CD4-positive, alpha-beta T cell treated with Interleukin-15 for 4 hours (primary cell): ENCODE measurements around the gene RTN4IP1.

Source experiments
- DNase-seq: peaks from one replicate; pipeline ENCODE4 v3.0.0-alpha.2; 2020; ENCODE audit warnings: low spot score

Gene RTN4IP1, protein sequence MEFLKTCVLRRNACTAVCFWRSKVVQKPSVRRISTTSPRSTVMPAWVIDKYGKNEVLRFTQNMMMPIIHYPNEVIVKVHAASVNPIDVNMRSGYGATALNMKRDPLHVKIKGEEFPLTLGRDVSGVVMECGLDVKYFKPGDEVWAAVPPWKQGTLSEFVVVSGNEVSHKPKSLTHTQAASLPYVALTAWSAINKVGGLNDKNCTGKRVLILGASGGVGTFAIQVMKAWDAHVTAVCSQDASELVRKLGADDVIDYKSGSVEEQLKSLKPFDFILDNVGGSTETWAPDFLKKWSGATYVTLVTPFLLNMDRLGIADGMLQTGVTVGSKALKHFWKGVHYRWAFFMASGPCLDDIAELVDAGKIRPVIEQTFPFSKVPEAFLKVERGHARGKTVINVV

DNA sequence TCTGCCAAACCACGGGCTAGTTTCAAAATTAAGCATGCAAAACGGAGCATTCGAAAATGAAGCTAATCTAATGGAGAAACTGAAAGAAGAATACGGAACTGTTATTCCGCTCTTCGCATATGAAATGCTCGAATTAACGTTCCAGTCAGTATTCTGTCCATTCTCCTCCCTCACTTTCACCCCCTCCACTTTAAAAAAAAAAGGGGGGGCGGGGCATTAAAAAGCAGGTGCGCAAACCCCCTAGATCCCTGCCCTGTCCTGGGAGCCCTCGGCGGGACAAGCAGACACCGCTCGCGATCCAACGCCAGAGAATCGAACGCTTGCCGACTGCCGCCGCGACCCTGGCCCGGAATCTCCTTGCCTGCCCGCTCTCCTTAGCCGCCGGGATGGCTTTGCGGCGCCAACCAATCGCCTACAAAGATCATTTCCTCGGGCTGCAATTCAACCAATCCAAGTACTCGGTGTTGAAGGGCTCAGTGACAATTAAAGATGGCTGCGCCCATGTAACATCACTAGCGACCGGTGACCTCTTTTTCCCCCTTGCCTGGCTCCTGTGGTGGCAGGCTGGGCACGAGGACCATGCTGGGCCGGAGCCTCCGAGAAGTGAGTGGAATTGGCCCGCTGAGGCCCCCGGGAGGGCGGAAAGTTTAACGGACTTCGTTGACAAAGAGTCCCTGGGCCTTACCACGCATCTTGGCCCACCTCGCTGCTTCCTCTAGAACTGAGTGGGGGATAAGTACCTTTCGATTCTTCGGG is at the start of gene RTN4IP1, which contains the start of gene QRSL1:
Gene RTN4IP1 (minus strand): TSS at position 396 of the 756 bp plus-strand sequence. CDS start 477 bp downstream, outside the sequence.
Gene QRSL1 (plus strand): TSS at position 476 of the 756 bp plus-strand sequence. CDS start 104 bp downstream, at position 580.
- peak; percentile 94 for DNase-seq

DNA sequence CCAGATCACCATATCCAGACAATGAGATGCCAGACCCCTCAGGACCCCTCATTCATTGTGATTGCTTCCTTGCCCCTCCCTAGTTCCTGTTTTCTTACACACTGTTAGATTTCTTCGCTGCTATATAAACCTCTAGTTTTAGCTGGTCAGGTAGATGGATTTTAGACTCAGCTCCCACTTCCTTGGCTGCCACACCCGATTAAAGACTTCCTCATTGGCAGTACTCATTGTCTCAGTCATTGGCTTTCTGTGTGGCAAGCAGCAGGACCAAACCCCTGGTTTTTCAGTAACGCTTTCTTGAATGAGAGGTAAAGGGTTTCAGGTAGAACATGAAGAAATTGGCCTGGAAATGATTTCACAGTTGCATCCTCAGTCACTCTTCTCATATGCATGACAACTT is 48.0 kb upstream of the RTN4IP1 start:
- DNase-seq: no peak

DNA sequence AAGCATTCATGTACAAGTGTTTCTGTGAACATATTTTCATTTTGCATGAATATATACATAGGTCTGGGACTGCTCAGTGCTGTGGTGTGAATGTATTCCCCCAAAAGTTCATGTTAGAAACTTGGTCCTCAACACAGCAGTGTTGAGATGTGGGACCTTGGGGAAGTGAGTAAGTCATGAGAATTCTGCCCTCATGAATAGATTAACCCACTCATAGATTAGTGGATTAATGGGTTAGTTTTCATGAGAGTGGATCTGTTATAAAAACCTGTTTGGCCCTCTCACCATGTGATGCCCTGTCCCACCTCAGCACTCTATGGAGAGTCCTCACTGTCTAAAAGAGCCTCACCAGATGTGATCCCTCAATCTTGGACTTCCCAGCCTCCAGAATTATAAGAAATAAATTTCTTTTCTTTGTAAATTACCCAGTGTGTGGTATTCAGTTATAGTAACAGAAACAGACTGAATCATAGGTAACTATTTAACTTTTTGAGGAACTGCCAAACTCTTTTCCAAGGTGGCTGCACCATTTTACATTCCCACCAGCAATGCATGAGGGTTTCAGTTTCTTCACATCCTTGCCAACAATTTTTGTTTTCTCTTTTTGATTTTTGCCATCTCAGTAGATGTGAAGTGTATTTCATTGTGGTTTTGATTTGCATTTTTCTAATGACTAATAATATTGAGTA is 45.4 kb upstream of the RTN4IP1 start:
- DNase-seq: no peak

DNA sequence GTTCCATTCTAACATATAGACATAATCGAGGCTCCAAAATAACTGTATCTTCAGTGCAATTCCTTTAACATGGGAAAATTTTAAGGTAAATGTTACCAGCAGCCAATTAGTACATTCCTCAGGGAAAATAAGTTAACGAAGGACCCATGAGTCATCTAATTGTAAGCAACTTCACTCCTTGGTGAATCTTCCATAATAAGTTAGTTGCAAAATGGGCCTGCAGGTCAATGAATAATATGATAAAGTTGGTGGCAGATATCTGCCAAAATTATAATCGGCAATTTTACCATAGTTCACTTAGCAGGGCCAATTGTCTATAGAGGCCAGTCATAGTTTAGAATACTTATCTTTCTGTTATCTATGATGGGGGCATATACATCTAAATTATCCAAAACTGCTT is 42.4 kb upstream of the RTN4IP1 start:
- DNase-seq: no peak

- no peak for DNase-seq
Measured at GRCh38 chr6:106670236-106670635, 40.9 kb upstream of the RTN4IP1 start.

- DNase-seq: no peak
Measured at GRCh38 chr6:106667022-106667402, 37.7 kb upstream of the RTN4IP1 start.

GRCh38 chr6:106666282-106667021 is 37.2 kb upstream of the RTN4IP1 start:
- DNase-seq: no peak

GRCh38 chr6:106662458-106662857 is 33.2 kb upstream of the RTN4IP1 start:
- DNase-seq: no peak

GRCh38 chr6:106659859-106660258 is 30.6 kb upstream of the RTN4IP1 start:
- no peak for DNase-seq

DNA sequence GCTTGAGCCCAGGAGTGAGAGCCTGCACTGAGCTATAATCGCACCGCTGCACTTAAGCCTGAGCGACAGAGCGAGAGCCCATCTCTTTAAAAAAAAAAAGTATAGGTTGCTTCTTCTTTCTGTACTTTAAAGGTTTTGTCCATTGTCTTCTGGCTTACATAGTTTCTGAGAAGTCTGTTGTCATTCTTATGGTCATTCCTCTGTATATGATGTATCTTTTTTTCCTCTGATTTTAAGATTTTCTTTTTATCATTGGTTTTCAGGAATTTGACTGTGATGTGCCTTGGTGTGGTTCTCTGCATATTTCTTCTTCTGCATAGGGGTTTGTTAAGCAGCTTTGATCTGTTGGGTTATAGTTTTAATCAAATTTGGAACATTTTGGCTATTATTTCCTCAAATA is 29.2 kb upstream of the RTN4IP1 start:
- no peak for DNase-seq

DNA sequence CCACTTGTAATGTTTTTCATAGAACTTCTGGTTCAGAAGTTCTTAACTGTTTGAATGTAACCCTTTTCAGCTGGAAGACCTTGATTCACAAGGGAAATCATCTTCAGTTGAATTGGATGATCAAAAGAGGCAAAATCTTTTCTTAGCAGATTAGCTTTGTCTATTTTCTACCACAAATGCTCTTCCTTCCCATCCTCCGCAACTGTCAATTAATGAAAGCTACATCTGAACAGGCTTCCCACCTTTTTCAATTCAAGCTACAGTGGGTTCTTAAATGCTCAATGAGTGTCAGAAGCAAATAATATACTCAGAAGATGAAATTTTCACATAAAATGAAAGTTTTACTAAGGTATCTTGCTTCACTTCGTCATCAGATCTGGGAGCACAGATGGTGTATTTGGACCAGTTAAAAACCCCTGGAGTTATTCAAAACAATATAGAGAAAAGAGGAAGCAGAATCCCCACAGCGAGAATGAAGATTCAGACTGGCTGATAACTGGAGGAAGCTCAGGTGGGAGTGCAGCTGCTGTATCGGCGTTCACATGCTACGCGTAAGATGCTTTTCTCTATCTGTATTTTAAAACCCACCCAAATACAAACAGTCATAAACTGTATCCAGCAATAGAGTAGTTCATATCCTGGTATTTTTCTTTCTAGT is 19.5 kb upstream of the RTN4IP1 start:
- DNase-seq: no peak

DNA sequence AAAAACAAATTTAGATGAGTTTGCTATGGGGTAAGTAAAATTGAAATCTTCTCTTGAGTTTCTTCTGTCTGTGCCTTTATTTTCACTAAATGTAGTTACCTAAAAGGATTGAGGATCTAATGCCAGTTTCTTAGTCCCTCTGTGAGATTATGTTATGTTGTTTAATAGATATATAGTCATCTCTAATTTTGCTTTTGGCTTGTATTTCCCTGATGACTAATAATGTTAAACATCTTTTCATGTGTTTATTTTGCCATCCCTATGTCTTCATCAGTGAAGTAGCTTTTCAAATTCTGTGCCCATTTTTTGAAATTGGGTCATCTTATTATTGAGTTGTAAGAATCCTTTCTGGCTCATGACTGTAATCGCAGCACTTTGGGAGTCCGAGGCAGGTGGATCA is 13.8 kb upstream of the RTN4IP1 start:
- no peak for DNase-seq

- no peak for DNase-seq
Measured at GRCh38 chr6:106642476-106642875, 13.2 kb upstream of the RTN4IP1 start.

- no peak for DNase-seq
Measured at GRCh38 chr6:106639812-106640211, 10.5 kb upstream of the RTN4IP1 start.

DNA sequence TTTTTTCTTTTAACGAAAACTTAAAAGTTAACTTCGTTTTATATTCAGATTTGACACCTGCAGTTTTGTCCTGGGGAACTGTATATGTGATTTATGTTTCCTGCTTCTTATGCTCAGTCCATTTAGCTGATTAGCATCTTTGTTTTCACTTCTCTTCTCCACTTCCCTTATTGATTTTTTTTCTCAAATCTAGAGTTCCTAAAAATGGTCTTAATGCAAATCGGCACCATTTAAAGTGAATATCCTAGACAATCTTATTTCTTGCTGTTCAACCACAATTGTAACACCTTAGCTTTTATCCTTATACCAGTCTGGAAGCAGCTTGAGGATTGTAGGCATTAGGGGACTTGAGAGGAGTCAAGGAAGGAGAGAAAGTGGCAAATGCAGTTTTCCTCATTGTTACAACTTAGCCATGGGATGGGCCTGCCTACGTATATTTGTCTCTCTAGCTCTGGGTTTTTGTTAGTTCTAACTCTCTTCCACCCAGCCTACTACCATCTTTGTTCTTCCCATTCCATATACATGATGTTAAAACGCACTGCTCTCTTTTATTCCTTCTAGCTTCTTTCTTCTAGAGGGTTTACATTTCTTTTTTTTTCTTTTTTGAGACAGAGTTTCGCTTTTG is 8.5 kb upstream of the RTN4IP1 start:
- no peak for DNase-seq

- DNase-seq: no peak
Measured at GRCh38 chr6:106637051-106637716, 7.9 kb upstream of the RTN4IP1 start.

- DNase-seq: no peak
Measured at GRCh38 chr6:106634565-106634964, 5.3 kb upstream of the RTN4IP1 start.

DNA sequence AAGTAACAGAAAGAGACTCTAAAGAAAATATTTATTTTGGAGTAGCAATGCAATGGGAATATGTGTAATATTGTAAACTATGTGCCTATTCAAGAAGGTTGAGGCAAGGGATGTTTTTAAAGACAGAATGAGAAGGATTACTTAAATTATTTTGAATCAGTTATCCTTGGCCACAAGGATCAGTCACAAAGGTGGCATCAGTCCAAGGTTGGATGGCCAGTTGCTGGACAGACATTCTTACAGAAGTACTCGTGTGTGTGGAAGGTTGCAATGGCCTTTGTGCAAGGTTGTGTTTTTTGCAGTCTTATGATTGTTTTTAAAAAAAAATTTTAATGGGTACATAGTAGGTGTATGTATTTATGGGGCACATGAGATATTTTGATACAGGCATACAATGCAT is 2.0 kb upstream of the RTN4IP1 start:
- no peak for DNase-seq

DNA sequence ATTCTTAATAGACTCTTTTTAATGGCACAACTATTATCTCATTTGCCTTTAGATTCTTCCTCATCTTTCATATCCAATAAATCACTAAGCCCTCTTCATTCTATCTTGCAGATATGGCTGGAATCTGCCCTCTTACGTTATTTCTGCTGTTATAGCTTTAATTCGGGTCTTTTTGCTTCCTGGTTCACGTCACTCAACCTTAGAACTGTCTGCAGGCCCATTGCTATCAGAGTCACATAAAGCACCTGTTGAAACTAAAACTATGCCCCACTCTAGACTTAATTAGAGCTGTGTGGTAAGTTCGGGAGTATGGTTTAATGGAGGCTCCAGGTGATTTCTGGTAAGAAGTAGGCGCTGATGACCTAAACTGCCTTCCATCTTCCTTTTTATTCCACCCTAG is 1.1 kb upstream of the RTN4IP1 start:
- DNase-seq: no peak

DNA sequence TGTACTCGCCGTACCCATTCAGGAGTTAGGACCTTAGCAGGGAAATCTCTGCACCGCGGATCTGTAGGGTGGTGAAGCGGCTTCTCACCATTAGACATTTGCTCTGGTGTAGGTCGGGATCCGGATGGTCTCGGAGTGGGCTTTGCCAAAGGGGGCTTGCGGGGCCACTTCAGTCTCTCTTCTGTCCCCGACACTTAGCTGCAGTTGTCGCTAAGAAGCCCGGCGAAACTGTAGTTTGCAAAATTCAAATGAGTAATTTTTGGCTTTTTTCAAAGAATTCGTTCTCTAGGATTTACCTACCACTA is 513 bp upstream of the RTN4IP1 start:
- DNase-seq: no peak

DNA sequence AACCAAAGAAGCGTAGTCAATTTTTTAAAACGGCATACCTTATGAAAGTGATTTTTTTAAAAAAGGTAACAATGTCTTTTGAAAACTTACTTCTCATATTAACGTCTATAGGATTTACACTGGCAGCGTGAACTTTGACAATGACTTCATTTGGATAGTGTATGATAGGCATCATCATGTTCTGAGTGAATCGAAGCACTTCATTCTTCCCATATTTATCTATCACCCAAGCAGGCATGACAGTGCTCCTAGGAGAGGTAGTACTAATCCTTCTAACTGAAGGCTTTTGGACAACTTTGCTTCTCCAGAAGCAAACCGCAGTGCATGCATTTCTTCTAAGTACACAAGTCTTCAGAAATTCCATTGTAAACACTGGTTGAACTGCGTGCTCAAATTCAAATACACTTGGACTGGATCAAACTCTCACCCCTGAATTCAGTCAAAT is 618 bp downstream of the RTN4IP1 start:
- no peak for DNase-seq
